Calu3 (cell line): ENCODE results near the gene FAM107B. TPM values are rescaled to one million over a fixed set of nuclear protein-coding genes. Genes with fewer than 3 reads are reported as not detected.

Experiments
- BruUV-seq: library from RNA; stranded (reverse); fragments of 400-500 nt; replicated peaks from 2 replicates; lab custom pipeline; 2021; lab: Mats Ljungman, UMichigan
- CTCF ChIA-PET: fragments of 300-600 bp; sonication (Branson Sonifier 250); formaldehyde crosslinking; loops from one replicate; lab custom pipeline; 2022; ENCODE audit warnings: antibody characterized with exemption; lab: Charles Lee
- DNase-seq: peaks from one replicate; pipeline ENCODE4 v3.0.0; 2022
- H3K27ac Mint-ChIP-seq: one replicate; pipeline ENCODE4 v1.8.0; 2022; ENCODE audit warnings: mixed read lengths; ENCODE audit not compliant: unreplicated experiment
- H3K27me3 Mint-ChIP-seq: one replicate; pipeline ENCODE4 v1.8.0; 2022; ENCODE audit warnings: mixed read lengths; ENCODE audit not compliant: unreplicated experiment
- H3K36me3 Mint-ChIP-seq: one replicate; pipeline ENCODE4 v1.8.0; 2022; ENCODE audit warnings: mild to moderate bottlenecking, moderate library complexity, mixed read lengths; ENCODE audit not compliant: insufficient read depth, unreplicated experiment
- H3K4me1 Mint-ChIP-seq: one replicate; pipeline ENCODE4 v1.8.0; 2022; ENCODE audit warnings: mild to moderate bottlenecking, low read depth, mixed read lengths; ENCODE audit not compliant: unreplicated experiment
- H3K4me3 Mint-ChIP-seq: one replicate; pipeline ENCODE4 v1.8.0; 2022; ENCODE audit warnings: mild to moderate bottlenecking, low read depth, moderate library complexity, mixed read lengths; ENCODE audit not compliant: unreplicated experiment
- H3K9me3 Mint-ChIP-seq: one replicate; pipeline ENCODE4 v1.8.0; 2022; ENCODE audit warnings: low read depth, mixed read lengths; ENCODE audit not compliant: unreplicated experiment
- CTCF ChIP-seq: fragments of 200-600 bp; IDR thresholded peaks from one replicate; pipeline ENCODE4 v1.8.0; 2022; ENCODE audit warnings: antibody characterized with exemption; ENCODE audit not compliant: unreplicated experiment
- intact Hi-C: fragments of 100-400 bp; cut with micrococcal nuclease; formaldehyde crosslinking; loops from one replicate; pipeline ENCODE4 v1.10.0; 2022; ENCODE audit not compliant: unreplicated experiment
- total RNA-seq: library from RNA; stranded (reverse); gene quantifications from 2 replicates; pipeline ENCODE4 v1.2.3, GENCODE V29; 2022

Gene FAM107B
- total RNA-seq, 1 experiment from 2014 or later: 168 TPM

- H3K9me3 Mint-ChIP-seq: no peaks in the 10 kb centered on the region
- no peak for DNase-seq
- H3K4me1 Mint-ChIP-seq: peaks cover 51% of the 10 kb centered on the region
- TF ChIP-seq CTCF: no peak
- CTCF ChIA-PET: no interaction called here
- intact Hi-C loops: no loop called here
- H3K27me3 Mint-ChIP-seq: no peaks in the 10 kb centered on the region
- peaks cover 37% of the 10 kb centered on the region for H3K36me3 Mint-ChIP-seq
- peak overlapping the region; percentile 60 for H3K27ac Mint-ChIP-seq
- BruUV-seq: no TSS peak
- H3K4me3 Mint-ChIP-seq: no peak overlapping the region
Observed at GRCh38 chr10:14565199-14565598, 209.5 kb downstream of the FAM107B start.

GRCh38 chr10:14564268-14564744 is 210.4 kb downstream of the FAM107B start:
- Mint-ChIP-seq H3K36me3 (peaks cover 43% of the 10 kb centered on the region), H3K27me3 (no peaks in the 10 kb centered on the region), H3K4me1 (peaks cover 58% of the 10 kb centered on the region), H3K9me3 (no peaks in the 10 kb centered on the region), H3K4me3 (no peak overlapping the region), H3K27ac (no peak overlapping the region)
- DNase-seq: no peak
- no peak for TF ChIP-seq CTCF
- no TSS peak for BruUV-seq
- intact Hi-C loops: no loop called here
- CTCF ChIA-PET: interaction anchor here (0.7 kb wide), 1 partner anchor 273 kb away, joined by 3 read pairs; no protein-coding TSS in a partner anchor

GRCh38 chr10:14563359-14563940 is 211.2 kb downstream of the FAM107B start:
- intact Hi-C loops: no loop called here
- H3K9me3 Mint-ChIP-seq: no peaks in the 10 kb centered on the region
- no peaks in the 10 kb centered on the region for H3K27me3 Mint-ChIP-seq
- H3K36me3 Mint-ChIP-seq: peaks cover 51% of the 10 kb centered on the region
- TF ChIP-seq CTCF: no peak
- H3K4me1 Mint-ChIP-seq: peaks cover 64% of the 10 kb centered on the region
- DNase-seq: no peak
- BruUV-seq: no TSS peak
- H3K27ac Mint-ChIP-seq: no peak overlapping the region
- CTCF ChIA-PET: no interaction called here
- H3K4me3 Mint-ChIP-seq: no peak overlapping the region

GRCh38 chr10:14563076-14563336 is 211.7 kb downstream of the FAM107B start:
- H3K9me3 Mint-ChIP-seq: no peaks in the 10 kb centered on the region
- H3K27me3 Mint-ChIP-seq: no peaks in the 10 kb centered on the region
- peaks cover 69% of the 10 kb centered on the region for H3K4me1 Mint-ChIP-seq
- TF ChIP-seq CTCF: no peak
- BruUV-seq: no TSS peak
- intact Hi-C loops: no loop called here
- CTCF ChIA-PET: no interaction called here
- DNase-seq: no peak
- no peak overlapping the region for H3K4me3 Mint-ChIP-seq
- peaks cover 56% of the 10 kb centered on the region for H3K36me3 Mint-ChIP-seq
- no peak overlapping the region for H3K27ac Mint-ChIP-seq
